ENCODE measurements around the gene ERVV-1.
"Not testable (repeated sequence)": the region's sequence is repeated elsewhere in the genome, so short reads cannot be mapped to it uniquely, and the experiment has no call there.

GRCh38 chr19:52983167-52983566, 30.6 kb upstream of the ERVV-1 start:
- TF ChIP-seq POLR2A, CTCF (IDR thresholded peaks at IDR 0.05): not testable (repeated sequence)

All from heart left ventricle (tissue), 13 donors.